Sigmoid colon (tissue), 3 donors: Measurements from ENCODE around the gene GAL3ST2.

Experiments used
- POLR2A ChIP-seq, 2 donors: fragments of 450-650 bp; IDR thresholded peaks; one replicate each; pipeline ENCODE4 v1.6.1; 2016; ENCODE audit warnings: antibody characterized with exemption in 2 of 2, mild to moderate bottlenecking in 2 of 2, moderate library complexity in 2 of 2
- TF ChIP-seq, protein P1 (sequence below), 4 experiments: fragments of 450-650 bp in 3 of 4; fragments of 200-600 bp in 1 of 4; IDR thresholded peaks; one replicate each; pipeline ENCODE4 v1.5.1; 2016 to 2019; ENCODE audit warnings: antibody characterized with exemption in 4 of 4, mild to moderate bottlenecking in 3 of 4, moderate library complexity in 2 of 4

DNA sequence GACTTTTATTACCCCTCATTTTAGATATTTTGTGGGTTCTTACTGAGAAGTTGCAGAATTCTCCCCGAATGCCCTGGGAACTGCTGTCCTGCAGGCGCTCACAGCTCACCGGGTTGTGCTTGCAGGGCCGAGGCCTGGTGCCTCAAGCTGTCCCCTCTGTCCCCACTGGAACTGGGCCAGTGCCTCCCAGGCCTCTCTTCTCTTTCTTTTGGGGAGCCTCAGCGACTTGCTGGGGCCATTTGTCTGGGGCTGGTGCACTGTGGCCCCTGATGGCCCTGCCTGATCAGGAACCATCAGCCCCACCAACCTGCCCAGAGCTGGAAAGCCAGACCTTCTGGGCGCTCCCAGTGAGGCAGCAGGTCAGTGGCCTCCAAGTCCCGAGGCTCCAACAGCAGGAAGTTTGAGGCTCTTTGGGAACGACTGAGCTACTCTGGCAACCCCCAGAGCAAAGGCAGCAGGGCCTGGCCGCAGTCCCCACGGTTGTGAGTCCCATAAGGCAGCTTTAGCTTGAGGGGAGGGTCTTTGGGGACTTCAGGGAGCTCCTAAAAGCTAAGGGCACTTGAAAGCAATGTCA lies 17.7 kb downstream of the GAL3ST2 start:
- no peak for TF ChIP-seq POLR2A (IDR thresholded peaks at IDR 0.05)
- TF ChIP-seq, protein P1, sequence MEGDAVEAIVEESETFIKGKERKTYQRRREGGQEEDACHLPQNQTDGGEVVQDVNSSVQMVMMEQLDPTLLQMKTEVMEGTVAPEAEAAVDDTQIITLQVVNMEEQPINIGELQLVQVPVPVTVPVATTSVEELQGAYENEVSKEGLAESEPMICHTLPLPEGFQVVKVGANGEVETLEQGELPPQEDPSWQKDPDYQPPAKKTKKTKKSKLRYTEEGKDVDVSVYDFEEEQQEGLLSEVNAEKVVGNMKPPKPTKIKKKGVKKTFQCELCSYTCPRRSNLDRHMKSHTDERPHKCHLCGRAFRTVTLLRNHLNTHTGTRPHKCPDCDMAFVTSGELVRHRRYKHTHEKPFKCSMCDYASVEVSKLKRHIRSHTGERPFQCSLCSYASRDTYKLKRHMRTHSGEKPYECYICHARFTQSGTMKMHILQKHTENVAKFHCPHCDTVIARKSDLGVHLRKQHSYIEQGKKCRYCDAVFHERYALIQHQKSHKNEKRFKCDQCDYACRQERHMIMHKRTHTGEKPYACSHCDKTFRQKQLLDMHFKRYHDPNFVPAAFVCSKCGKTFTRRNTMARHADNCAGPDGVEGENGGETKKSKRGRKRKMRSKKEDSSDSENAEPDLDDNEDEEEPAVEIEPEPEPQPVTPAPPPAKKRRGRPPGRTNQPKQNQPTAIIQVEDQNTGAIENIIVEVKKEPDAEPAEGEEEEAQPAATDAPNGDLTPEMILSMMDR (IDR thresholded peaks at IDR 0.05): no peak
